NCI-H146 treated with DMSO at 0.1 percent for 48 hours (cell line): ENCODE results near the gene RCOR1.
"Not testable (repeated sequence)": the region's sequence is repeated elsewhere in the genome, so short reads cannot be mapped to it uniquely, and the experiment has no call there.

Source experiments
- DNase-seq: peaks from one replicate; lab custom pipeline; 2025; ENCODE audit not compliant: unreplicated experiment; lab: John Stamatoyannopoulos, UW

The RCOR1 gene

DNA sequence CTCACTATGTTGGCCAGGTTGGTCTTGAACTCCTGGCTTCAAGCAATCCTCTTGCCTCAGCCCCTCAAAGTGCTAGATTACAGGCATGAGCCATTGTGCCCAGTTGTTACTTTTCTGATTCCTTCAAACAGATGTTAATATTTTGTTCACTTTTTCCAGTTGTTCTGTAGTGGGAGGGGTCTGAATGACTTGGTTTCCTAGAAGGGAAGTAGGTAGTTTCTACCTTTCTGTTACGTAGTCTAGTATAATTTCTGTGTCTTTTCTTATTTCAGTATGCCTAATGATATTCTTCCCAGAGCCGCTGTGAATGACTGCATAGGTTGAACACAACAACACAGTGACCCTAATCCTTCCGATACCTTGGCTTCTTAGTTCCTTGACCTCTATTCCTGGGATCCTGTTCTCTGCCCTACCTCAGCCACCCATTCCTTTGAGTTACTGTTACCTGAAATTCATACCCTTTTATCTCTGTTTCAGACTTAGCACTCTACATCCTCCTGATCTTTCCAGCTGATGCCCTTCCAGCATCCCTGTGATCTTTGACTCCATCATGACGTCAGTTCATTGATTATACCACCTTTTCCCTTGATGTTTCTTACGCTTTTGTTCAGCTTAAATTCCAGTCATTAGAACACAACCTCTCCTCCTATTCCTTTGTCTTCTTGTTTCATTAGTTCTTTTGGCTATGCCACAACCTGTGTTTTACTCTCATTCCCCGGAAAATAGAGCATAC is 33.3 kb downstream of the RCOR1 start:
- no peak for DNase-seq

DNA sequence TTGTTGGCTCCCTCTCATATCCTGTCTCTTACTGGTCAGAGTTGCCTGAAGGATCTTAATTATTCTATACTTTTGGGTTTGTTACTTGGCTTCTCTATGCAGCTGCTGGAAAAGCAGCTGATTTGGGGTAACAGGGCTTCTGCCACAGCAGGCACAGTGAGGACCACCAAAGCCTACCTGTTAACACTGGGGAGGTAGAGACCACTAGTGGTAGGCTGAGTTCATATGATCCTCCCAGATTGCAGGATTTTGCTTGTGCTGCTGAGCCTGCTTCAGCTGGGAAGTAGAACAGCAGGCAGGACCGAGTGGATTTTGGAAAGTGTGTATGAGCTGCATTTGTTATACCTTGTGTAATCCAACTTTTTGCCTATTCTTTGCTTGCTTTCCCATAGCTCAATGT is 34.1 kb downstream of the RCOR1 start:
- no peak for DNase-seq

DNA sequence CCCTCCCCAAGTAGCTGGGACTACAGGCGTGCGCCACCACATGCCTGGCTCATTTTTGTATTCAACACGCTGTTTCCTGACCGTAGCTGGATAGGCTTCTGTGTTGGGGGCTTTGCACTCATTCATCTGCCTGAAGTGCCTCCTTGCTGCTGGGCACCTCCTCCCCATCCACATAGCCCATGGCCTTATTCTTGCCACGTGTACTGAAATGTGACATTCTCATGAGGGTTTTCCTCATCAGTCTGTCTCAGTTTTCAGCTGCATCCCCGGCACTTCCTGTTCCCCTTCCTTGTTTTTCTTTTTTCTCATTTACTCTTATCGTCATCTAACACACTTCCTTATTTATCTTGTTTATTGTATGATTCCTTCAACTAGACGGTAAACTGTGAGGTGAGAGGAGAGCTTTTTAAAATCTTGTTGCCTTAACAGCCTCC is 36.6 kb downstream of the RCOR1 start:
- no peak for DNase-seq

DNA sequence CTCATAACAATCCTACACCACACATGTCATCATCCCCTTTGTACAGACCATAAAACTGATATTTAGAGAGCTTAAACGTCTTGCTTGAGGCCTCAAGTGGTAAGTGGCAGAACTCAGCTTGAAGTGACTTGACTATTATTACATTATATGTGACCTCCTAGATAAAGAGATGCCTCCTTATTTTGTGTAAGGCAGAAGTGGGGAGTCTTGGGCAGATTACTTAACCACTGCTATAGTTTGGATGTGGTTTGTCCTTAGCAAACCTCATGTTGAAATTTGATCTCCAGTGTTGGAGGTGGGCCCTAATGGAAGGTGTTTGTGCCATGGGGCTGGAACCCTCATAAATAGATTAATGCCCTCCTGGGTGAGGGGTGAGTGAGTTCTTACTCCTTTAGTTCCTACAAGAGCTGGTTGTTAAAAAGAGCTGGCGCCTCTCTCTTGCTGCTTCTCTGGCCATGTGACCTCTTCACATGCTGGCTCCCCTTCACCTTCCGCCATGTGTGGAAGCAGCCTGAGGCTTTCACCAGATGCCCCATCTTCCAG is 37.4 kb downstream of the RCOR1 start:
- DNase-seq: no peak

DNA sequence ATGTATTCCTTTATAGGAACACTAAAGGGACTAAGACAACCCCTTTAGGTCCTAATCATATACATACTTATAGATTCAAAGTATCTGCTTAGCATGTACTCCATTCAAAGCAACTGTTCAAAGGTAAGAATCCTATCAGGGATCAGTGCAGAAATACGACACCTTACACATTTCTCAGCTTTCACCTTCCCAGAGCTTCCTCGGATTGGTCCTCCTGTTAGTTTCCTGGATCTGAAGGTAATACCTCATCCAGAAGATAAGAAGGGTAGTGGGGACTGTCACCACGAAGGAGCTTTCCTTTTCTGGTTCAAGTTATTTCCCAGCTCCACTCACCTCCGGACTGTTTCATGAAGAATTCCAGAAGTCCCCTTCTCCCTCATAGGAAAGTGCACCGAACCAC is 38.0 kb downstream of the RCOR1 start:
- DNase-seq: no peak

DNA sequence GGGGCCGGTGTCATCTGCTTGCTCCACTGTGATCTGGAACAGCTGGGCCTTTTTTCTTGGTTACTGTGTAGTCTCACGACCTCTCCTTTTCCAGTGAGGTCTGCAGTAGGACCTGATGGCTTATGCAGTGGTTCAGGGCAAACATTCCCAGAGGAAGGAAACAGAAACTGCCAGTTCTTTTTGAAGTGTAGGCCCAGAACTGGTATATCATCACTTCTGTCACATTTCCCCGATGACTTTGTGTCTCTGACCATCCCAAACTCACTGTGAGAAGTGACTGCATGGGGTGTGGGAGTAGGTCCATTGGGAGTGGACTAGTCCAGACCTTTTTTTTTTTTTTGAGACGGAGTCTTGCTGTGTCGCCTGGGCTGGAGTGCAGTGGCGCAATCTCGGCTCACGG is 38.4 kb downstream of the RCOR1 start:
- no peak for DNase-seq

DNA sequence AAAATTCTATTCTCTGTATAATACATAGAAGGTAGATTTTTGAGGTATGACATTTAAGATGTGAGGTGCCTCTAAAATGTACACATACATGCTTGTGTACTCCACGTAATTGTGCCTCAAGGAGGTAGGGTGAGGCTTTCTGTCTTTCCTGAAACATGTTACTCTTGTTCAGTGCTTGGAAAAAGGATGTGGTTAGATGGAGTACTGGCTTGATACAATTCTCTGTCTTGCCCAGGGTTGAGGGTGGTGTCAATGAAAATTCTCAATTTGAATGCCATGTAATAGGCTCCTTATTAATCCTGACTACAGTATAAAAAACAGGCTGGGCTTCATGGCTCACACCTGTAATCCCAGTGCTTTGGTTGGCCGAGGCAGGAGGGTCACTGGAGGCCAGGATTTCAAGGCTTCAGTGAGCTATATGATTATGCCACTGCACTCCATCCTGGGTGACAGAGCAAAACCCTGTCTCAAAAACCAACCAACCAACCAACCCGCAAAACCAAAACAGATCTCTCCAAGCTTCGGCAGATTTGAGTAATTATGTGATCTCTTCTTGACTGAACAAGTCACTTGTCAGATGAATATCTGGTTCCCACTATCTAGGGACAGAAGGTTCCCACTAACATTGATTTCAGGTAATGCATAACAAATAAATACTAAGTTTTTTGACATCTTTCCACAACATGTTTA is 41.6 kb downstream of the RCOR1 start:
- no peak for DNase-seq

DNA sequence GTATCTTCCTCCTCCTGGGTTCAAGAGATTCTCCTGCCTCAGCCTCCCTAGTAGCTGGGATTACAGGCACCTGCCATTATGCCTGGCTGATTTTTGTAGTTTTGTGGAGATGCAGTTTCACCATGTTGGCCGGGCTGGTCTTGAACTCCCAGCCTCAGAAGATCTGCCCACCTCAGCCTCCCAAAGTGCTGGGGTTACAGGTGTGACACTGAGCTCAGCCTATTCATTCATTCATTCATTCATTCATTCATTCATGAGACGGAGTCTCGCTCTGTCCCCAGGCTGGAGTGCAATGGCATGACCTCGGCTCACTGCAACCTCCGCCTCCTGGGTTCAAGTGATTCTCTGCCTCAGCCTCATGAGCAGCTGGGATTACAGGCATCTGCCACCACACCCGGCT is 47.2 kb downstream of the RCOR1 start:
- DNase-seq: not testable (repeated sequence)

DNA sequence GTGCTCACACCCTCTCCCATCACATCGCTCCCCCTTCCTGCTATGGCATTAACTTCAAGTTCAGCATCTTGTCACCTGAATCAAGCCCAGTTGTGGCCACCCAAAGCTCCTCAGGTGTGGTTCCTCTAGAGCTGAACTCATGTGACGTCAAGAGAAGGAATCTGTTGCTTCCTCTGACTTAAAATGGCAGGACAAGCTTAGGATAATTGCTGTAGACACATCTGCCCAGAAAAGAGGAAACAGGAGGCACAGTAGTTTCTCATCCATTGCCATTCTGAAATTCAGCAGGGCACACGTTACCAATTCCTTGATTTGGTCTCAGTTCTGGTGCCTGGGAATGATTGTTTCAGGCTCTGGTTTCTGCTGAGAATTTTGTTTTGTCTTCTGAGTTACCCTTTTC is 52.1 kb downstream of the RCOR1 start:
- DNase-seq: no peak

DNA sequence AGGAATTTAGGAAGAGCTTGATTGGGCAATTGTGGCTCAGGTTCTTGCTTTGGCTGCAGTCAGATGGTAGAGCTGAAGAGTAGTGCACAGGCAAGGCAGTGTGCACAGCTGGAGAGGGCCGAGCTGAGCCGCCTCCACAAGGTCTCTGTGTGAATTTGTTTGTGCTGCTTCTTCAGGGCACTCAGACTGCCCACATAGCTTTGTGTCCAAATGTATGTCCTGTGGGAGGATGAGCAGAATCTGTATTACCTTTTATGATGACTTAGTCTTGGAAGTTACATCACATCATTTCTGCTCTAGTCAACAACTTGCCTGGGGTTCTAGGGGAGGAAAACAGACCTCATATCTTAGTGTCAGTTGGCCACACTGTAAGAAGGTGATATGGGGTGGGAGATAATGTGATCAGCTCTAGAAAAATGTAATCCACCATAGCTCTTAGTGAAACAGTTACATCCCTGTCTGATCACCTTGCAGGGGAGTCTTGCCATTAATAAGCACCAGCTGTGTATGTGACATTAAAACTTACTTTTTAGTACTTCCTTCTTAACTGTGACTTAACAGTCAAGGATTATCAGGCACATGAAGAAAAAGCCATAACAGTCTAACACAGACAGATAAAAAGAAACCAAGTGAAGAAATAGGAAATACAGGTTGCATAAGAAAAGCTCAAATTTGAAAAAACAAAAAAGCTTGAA is 53.4 kb downstream of the RCOR1 start:
- DNase-seq: no peak

DNA sequence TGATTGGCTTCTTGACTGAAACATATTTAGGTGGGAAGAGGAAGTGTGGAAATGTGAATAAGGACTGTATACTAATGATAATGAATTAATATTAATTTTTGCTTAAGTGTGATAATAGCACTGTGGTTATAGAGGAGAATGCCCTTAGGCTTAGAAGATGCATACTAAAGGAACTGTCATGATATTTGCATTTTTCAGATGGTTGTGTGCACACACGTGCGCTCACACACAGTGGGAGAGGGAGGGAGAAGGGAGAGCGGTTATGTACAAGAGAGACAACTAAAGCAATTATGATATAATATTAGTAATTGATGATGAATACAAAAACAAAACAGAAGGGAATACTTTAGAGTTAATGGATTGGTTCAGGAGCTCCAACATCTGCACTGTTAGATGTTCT is 54.2 kb downstream of the RCOR1 start:
- no peak for DNase-seq

DNA sequence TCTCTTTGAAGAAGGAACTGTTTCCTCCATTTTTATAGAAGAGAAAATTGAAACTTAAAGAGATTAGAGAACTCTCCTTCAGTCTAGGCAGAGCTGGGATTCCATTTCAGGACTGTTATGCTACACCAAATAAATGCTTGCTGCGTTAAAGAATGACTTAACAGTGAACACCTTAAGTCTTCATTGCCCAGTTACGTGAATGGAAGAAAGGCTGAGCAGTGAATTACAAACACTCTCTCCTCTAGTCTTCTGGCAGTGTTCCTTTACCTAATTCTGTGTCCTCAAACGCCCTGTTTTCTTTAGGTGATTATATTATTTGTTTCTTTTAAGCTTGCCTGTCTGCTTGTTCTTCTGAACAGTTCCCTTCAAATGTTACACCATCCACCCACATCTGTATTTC is 59.7 kb downstream of the RCOR1 start:
- no peak for DNase-seq

DNA sequence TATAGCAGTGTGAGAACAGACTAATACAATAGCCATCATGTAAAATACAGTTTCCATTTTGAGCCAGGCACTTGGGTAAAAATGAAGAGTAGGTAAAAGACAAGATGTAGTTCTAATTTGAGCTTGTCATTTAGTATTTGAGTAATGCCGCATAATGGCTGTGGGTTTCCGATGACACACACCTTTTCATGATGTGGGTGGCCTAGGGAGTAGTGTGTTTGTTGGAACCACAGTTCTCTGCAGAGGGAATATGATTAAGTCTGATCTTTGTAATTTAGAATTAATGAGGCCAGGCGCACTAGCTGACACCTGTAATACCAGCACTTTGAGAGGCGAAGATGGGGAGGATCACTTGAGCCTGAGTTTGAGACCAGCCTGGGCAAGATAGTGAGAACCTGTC is 61.8 kb downstream of the RCOR1 start:
- no peak for DNase-seq

DNA sequence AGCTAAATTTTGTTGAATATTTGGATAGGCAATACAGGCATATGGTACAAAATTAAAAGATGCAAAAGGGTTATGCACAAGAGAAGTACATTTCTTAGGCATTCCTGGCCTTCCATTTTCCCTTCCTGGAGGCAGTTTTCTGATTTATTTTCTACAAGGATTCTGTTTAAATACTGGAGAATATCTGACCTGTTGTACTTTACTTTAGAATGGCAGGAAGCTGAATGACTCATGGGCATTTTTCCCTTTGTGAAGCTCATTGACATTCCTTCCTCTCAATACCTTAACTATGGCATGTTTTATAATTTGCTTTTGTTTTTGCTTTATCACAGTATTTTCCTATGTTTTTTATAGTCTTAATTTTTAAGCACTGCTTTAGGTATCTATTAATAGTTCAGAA is 62.7 kb downstream of the RCOR1 start:
- no peak for DNase-seq

DNA sequence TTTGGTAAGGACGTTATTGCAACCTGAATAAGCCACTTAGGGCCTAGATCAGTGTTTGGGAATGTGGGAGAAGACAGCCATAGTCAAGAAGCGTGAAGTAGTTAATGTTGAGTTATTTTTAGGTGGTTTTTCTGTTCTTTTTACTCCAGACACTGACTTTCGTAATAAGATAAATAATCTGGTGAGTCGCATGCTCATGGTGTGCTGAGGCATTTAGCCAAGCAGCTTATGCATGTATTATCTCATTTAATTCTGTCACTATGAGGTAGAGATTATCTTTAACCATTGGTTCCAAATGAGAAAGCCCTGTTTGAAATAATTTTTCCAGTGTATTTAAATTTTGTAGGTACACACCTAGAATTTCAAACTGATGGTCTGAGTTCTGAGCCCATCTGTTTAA is 67.3 kb downstream of the RCOR1 start:
- no peak for DNase-seq

DNA sequence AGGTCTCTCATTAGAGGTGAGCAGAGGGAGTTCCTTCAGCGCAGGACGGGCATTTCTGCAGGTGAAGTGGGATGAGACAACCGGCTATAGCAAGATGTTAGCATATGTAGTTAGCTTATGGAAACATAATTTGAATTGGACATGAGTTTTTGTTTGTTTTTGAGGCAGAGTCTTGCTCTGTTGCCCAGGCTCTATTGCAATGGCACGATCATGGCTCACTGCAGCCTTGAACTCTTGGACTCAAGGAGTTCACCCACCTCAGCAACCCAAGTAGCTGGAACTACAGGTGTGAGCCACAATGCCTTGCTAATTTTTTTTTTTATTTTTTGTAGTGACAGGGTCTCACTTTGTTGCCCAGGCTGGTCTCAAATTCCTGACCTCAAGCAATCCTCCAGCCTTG is 69.2 kb downstream of the RCOR1 start:
- DNase-seq: no peak

DNA sequence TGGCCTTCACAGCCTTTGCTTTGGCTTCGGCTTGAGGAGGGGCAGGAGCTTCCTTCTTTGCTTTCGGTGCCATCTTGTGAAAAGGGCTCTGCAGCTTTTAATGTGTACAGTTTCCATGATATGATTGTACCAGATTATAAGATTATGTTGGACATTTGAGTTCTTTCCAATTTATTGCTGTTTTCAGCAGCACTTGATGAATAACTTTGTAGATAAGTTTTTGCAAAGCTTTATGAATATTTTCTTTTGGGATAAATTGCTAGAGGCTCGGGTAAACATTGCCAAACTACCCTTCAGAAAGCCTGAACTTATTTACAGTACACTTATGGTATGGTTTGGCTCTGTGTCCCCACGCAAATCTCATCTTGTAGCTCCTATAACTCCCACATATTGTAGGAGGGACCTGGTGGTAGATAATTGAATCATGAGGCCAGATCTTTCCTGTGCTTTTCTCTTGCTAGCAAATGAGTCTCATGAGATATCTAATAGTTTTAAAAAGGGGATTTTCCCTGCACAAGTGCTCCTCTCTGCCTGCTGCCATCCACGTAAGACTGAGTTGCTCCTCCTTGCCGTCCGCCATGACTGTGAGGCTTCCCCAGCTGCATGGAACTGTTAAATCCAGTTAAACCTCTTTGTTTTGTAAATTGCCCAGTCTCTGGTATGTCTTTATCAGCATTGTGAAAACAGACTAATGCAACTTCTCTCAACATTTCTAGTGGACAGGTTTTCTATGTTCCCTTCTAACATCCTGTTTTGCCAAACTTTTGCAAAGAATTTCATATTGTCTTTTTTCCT is 70.4 kb downstream of the RCOR1 start:
- DNase-seq: no peak

DNA sequence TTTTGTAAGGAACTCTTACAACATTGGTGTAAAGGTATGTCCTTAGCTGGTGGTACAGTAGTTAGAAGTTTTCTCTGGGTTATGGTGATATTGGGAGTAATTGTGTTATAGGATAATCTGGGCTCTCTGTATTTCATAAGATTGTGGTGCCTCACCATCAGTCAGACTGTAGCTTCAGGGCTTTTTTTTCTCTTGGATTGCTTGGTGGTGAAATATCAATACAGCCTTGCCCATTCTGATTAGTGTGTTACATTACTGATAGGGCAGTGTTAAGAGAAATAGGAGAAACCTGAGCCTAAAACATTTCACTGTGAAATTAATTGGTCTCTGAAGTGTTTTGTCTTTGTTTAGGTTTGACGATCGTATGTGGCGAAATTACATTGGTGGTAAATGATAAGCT is 71.0 kb downstream of the RCOR1 start:
- DNase-seq: no peak

DNA sequence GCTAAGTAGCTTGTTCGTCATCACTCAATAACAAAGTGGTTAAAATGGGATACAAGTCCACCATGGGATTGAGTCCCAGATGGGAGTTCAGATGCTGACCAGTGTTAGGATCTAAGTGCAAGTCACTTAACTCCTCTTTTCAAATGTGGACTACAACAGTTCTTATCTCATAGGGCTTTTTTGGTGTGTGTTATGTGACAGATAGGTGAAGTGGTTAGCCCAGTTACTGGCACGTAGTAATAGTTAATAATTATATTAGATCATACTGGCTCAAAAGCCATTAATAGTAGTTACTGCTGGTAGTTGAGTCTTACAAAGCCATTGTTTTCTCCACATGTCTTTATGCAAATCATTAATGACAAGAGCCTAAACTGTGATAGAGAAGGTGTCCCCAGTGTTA is 73.2 kb downstream of the RCOR1 start:
- DNase-seq: no peak

DNA sequence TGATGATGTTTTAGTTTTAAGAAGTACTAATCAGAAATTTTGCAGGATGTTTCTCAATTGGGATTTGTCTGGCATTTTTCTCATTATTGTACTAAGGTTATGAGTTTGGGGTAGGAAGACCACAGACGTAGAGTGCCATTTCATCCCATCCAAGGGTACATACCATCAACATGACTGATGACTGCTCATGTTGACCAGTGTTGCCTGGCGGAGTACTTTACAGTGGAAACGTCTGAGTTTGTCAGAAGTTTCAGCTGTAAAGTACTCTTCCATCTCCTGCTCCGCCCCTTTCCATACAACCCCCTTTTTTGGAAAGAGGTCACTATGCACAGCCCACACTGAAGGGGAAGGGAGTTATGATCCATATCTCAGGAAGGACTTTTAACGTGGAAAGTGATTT is 74.2 kb downstream of the RCOR1 start:
- DNase-seq: no peak

DNA sequence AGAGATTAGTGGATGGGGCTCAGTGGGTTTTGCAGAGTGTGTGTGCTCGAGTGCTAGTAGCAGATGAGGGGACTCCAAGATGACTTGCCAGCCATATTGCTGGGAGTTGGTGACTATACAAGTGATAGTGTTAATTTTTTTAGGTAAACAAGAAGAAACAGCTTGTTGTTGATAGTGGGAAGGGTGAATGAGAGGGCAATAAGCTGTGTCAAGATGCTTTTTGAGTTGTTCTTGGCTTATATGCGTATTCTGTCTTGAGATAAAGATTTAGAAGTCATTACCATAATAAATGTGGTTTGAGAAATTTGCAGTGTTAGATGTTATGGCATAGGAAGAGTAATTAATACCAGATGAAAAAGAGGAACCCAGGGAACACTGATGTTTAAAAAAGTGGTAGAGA is 75.3 kb downstream of the RCOR1 start:
- DNase-seq: no peak
